Chondrocyte (in vitro differentiated cells): Measurements from ENCODE around the gene TEX264. TPM values are rescaled to one million over a fixed set of nuclear protein-coding genes. Genes with fewer than 3 reads are reported as not detected.

Experiments
- DNase-seq: peaks from one replicate; pipeline ENCODE4 v3.0.0; 2021; ENCODE audit warnings: mixed read lengths, low spot score
- H3K27ac Mint-ChIP-seq: one replicate; pipeline ENCODE4 v1.8.0; 2021; ENCODE audit warnings: mild to moderate bottlenecking, moderate library complexity, mixed read lengths; ENCODE audit not compliant: unreplicated experiment
- H3K27me3 Mint-ChIP-seq: 2 replicates; pipeline ENCODE4 v1.8.0; 2021; ENCODE audit warnings: low read depth, mixed read lengths
- H3K36me3 Mint-ChIP-seq: 2 replicates; pipeline ENCODE4 v1.8.0; 2021; ENCODE audit warnings: low read depth, mixed read lengths
- H3K4me1 Mint-ChIP-seq: 2 replicates; pipeline ENCODE4 v1.8.0; 2021; ENCODE audit warnings: low read depth, mild to moderate bottlenecking, mixed read lengths
- H3K4me3 Mint-ChIP-seq: one replicate; pipeline ENCODE4 v1.8.0; 2021; ENCODE audit warnings: mild to moderate bottlenecking, moderate library complexity, mixed read lengths; ENCODE audit not compliant: unreplicated experiment
- H3K9me3 Mint-ChIP-seq: 2 replicates; pipeline ENCODE4 v1.8.0; 2021; ENCODE audit warnings: low read depth, mixed read lengths
- CTCF ChIP-seq: fragments of 200-600 bp; sonication (generic); IDR thresholded peaks from 2 replicates; pipeline ENCODE4 v1.5.0; 2021; ENCODE audit warnings: antibody characterized with exemption, mild to moderate bottlenecking, moderate library complexity
- total RNA-seq: library from RNA; stranded (reverse); gene quantifications from 3 replicates; pipeline ENCODE4 v1.2.1, GENCODE V29; 2021

TEX264 gene
- total RNA-seq, 1 donor from 2014 or later, result 45.0 TPM

- Mint-ChIP-seq H3K4me3 (no peak overlapping the region), H3K36me3 (peaks cover 4% of the 10 kb centered on the region), H3K27ac (no peak overlapping the region), H3K9me3 (no peaks in the 10 kb centered on the region), H3K4me1 (peaks cover 39% of the 10 kb centered on the region), H3K27me3 (no peaks in the 10 kb centered on the region)
- DNase-seq, result no peak
- TF ChIP-seq CTCF, result no peak
Observed at GRCh38 chr3:51677358-51677757, 6.3 kb downstream of the TEX264 start.

GRCh38 chr3:51678186-51678585, 7.1 kb downstream of the TEX264 start:
- no peak for TF ChIP-seq CTCF
- no peaks in the 10 kb centered on the region for H3K9me3 Mint-ChIP-seq
- DNase-seq, result no peak
- H3K4me1 Mint-ChIP-seq, result peaks cover 32% of the 10 kb centered on the region
- peaks cover 4% of the 10 kb centered on the region for H3K36me3 Mint-ChIP-seq
- H3K4me3 Mint-ChIP-seq, result no peak overlapping the region
- no peak overlapping the region for H3K27ac Mint-ChIP-seq
- no peaks in the 10 kb centered on the region for H3K27me3 Mint-ChIP-seq

- no peaks in the 10 kb centered on the region for H3K27me3 Mint-ChIP-seq
- H3K9me3 Mint-ChIP-seq, result no peaks in the 10 kb centered on the region
- peaks cover 4% of the 10 kb centered on the region for H3K36me3 Mint-ChIP-seq
- no peak for DNase-seq
- H3K27ac Mint-ChIP-seq, result no peak overlapping the region
- no peak overlapping the region for H3K4me3 Mint-ChIP-seq
- peaks cover 28% of the 10 kb centered on the region for H3K4me1 Mint-ChIP-seq
- no peak for TF ChIP-seq CTCF
Observed at GRCh38 chr3:51678641-51679040, 7.6 kb downstream of the TEX264 start.

- H3K4me1 Mint-ChIP-seq, result peaks cover 27% of the 10 kb centered on the region
- H3K27ac Mint-ChIP-seq, result peak overlapping the region; percentile 49
- H3K36me3 Mint-ChIP-seq, result peaks cover 4% of the 10 kb centered on the region
- no peak overlapping the region for H3K4me3 Mint-ChIP-seq
- no peaks in the 10 kb centered on the region for H3K9me3 Mint-ChIP-seq
- no peak for TF ChIP-seq CTCF
- no peaks in the 10 kb centered on the region for H3K27me3 Mint-ChIP-seq
- DNase-seq, result no peak
Observed at GRCh38 chr3:51679318-51679717, 8.3 kb downstream of the TEX264 start.

- Mint-ChIP-seq H3K9me3 (no peaks in the 10 kb centered on the region), H3K36me3 (peaks cover 7% of the 10 kb centered on the region), H3K4me1 (peaks cover 25% of the 10 kb centered on the region), H3K27me3 (no peaks in the 10 kb centered on the region), H3K4me3 (no peak overlapping the region), H3K27ac (no peak overlapping the region)
- no peak for TF ChIP-seq CTCF
- peak; percentile 47 for DNase-seq
Observed at GRCh38 chr3:51679777-51680176, 8.7 kb downstream of the TEX264 start.
